BJ (cell line): ENCODE data around the gene TBC1D10A. TPM values are rescaled to one million over a fixed set of nuclear protein-coding genes. Genes with fewer than 3 reads are reported as not detected.

Source experiments
- CTCF ChIA-PET: fragments of 350-600 bp; formaldehyde crosslinking; extraction: SDS; loops from one replicate; lab custom pipeline; 2021; ENCODE audit warnings: antibody characterized with exemption, inconsistent platforms; lab: Yijun Ruan, JAX
- POLR2A ChIA-PET: fragments of 300-600 bp; sonication (Branson Sonifier 250); formaldehyde crosslinking; extraction: SDS; loops from one replicate; lab custom pipeline; 2021; ENCODE audit warnings: antibody characterized with exemption; lab: Charles Lee
- DNase-seq: peaks from one replicate; pipeline ENCODE4 v3.0.0-alpha.2; 2011; ENCODE audit warnings: low read depth
- H3K27me3 ChIP-seq: 2 replicates; pipeline ENCODE4 v1.6.0; 2011; ENCODE audit warnings: low read length; ENCODE audit not compliant: control insufficient read depth, insufficient read depth
- H3K36me3 ChIP-seq: 2 replicates; pipeline ENCODE4 v1.5.1; 2011; ENCODE audit warnings: low read length; ENCODE audit not compliant: control insufficient read depth, insufficient read depth
- H3K4me3 ChIP-seq: 2 replicates; pipeline ENCODE4 v1.5.1; 2011; ENCODE audit warnings: low read depth, mild to moderate bottlenecking, control low read depth, low read length
- polyA plus RNA-seq: library from polyadenylated mRNA; depleted of rRNA; stranded (reverse); fragments of >200 nt; gene quantifications from 2 replicates; pipeline ENCODE4 v1.2.3, GENCODE V29; 2011
- TF ChIP-seq, protein P1 (sequence below): IDR thresholded peaks from 2 replicates; pipeline ENCODE4 v1.5.1; 2011; ENCODE audit warnings: low read depth, mild to moderate bottlenecking, control low read depth, inconsistent platforms, low read length, moderate library complexity; ENCODE audit not compliant: insufficient read depth

TBC1D10A gene
- polyA plus RNA-seq, 1 experiment = 22.1 TPM

DNA sequence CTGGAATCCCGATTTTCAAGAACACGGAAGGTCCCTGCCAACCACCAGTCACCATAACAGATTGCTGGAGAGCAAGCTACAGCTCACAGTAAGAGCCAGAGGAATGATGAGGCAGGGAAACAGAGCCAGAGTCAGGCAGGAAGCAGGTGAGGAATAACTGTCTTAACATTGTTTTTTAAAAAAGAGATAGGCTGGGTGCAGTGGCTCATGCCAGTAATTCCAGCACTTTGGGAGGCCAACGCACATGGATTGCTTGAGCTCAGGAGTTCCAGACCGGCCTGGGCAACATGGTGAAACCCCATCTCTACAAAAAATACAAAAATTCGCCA is 24.0 kb downstream of the TBC1D10A start:
- Histone ChIP-seq H3K36me3 (peaks cover 30% of the 10 kb centered on the region), H3K4me3 (no peak overlapping the region), H3K27me3 (no peaks in the 10 kb centered on the region)
- POLR2A ChIA-PET = interaction anchor here (0.7 kb wide), 1 partner anchor 945 kb away, joined by 4 read pairs; no protein-coding TSS in a partner anchor
- no peak for DNase-seq
- TF ChIP-seq, protein P1, sequence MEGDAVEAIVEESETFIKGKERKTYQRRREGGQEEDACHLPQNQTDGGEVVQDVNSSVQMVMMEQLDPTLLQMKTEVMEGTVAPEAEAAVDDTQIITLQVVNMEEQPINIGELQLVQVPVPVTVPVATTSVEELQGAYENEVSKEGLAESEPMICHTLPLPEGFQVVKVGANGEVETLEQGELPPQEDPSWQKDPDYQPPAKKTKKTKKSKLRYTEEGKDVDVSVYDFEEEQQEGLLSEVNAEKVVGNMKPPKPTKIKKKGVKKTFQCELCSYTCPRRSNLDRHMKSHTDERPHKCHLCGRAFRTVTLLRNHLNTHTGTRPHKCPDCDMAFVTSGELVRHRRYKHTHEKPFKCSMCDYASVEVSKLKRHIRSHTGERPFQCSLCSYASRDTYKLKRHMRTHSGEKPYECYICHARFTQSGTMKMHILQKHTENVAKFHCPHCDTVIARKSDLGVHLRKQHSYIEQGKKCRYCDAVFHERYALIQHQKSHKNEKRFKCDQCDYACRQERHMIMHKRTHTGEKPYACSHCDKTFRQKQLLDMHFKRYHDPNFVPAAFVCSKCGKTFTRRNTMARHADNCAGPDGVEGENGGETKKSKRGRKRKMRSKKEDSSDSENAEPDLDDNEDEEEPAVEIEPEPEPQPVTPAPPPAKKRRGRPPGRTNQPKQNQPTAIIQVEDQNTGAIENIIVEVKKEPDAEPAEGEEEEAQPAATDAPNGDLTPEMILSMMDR = no peak
- CTCF ChIA-PET = interaction anchor here (1.1 to 5.5 kb wide), 4 partner anchors 14 to 88 kb away, joined by 3 to 31 read pairs (median 6); partner anchors contain the start of gene CASTOR1

DNA sequence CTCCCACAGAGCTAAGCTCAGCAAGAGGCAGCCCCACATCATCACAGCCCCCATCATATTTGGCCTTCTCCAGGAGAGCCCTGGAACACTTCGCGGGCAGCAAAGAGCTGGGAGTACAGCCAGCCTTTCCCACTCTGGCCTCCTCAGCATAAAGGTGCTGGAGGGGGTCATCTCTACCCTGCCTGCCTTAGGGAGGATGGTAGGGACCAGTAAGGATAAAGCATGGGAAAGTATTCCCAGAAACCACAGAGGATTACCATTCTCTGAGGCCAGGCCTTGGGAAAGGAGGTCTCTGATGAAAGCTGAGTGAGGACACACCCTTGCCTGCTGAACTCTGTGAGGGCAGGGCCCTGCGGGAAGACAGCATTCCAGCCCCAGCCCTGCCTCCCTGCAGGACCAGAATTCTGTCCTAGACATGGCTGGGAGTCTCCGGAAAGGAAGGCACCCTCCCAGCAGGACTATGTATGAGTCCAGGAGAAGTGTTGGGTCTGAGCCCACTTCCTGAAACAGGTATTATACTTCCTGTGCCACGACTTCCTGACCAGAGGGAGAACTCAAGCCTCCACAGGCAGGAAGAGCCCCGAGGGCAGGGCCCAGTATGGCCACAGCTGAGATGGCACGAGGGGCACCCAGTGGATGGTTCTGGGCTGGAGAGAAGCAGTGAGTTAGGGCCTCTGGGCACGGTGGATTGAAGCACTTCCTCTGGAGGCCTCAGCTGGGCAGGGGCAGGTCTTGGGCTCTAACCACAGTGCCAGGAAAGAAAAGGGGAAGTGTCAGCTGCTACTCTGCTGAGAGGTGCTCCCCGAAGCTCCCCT is 24.5 kb downstream of the TBC1D10A start:
- CTCF ChIA-PET = interaction anchor here (1.1 to 5.5 kb wide), 5 partner anchors 13 to 88 kb away, joined by 3 to 31 read pairs (median 3); partner anchors contain the start of genes CASTOR1, CCDC157 and SF3A1

DNA sequence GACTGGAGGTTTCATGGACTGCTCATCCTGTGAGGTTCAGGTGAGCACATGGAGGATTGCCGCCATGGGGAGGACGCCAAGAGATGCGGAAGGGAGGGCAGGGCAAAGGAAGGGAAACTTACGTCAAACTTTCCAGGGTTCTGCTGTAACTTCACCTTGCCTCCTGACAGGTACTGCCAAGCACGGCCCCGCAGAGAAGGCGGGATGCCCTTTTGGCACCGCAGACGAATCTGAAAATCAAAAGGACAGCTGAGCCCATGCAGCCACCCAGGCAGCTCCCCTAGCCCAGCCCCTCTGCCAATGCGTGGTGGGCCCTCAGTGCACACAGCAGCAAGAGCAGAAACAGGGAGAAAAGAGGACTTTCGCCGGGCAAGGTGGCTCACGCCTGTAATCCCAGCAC is 27.4 kb downstream of the TBC1D10A start:
- H3K4me3 ChIP-seq = no peak overlapping the region
- no peak for DNase-seq
- CTCF ChIA-PET = interaction anchor here (1.9 to 5.5 kb wide), 2 partner anchors 10 to 11 kb away, joined by 6 to 31 read pairs; partner anchors contain the start of gene CASTOR1
- H3K27me3 ChIP-seq = no peaks in the 10 kb centered on the region
- TF ChIP-seq, protein P1 = no peak
- H3K36me3 ChIP-seq = peaks cover 50% of the 10 kb centered on the region
- POLR2A ChIA-PET = no interaction called here

More for the DNA sequence above, 24.5 kb downstream of the TBC1D10A start:
- Histone ChIP-seq H3K27me3 (no peaks in the 10 kb centered on the region), H3K36me3 (peaks cover 35% of the 10 kb centered on the region), H3K4me3 (no peak overlapping the region)
- DNase-seq = peak; percentile 52
- TF ChIP-seq, protein P1 = no peak
- POLR2A ChIA-PET = interaction anchor here (0.7 kb wide), 1 partner anchor 945 kb away, joined by 4 read pairs; no protein-coding TSS in a partner anchor

DNA sequence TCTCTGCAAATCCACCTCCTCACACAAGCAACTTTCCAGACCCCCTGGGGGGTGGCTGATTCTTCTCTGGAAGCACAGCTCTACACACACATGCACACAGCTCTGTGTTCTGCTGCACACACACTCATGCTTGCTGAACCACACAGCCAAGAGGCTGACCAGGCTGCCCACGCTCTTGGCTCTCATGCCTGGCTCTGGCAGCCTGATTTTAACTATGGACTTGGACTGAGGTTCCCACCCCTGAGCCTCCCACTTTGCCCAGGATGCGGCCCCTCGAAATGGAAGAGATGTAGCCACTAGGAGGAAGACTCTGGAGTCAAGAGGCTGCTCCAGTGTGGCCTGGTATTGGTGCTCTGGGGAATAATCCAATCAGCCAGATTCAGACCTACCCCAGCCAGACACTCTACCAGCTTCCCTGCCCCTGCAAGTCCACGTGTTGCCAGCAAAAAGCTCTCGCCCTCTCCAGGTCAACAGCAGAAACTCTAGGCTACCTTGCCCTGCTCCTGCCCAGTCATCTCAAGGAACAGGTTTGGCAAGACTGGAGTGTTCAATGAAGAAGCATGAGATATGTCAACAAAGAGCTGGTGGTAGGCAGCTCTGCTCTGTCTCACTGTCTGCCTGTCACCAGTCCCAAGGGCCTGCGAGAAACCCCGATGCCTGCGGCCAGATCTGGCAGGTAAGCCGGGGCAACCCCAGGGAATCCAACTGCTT is 28.6 kb downstream of the TBC1D10A start:
- TF ChIP-seq, protein P1 = no peak
- no peak overlapping the region for H3K4me3 ChIP-seq
- no peak for DNase-seq
- peaks cover 51% of the 10 kb centered on the region for H3K36me3 ChIP-seq
- CTCF ChIA-PET = interaction anchor here (1.9 kb wide), 1 partner anchor 10 kb away, joined by 6 read pairs; the partner anchor contains the start of gene CASTOR1
- no peaks in the 10 kb centered on the region for H3K27me3 ChIP-seq
- POLR2A ChIA-PET = no interaction called here
